KMS-11 (cell line): ENCODE data around the gene NKX3-2.
"Not testable (repeated sequence)": the region's sequence is repeated elsewhere in the genome, so short reads cannot be mapped to it uniquely, and the experiment has no call there.

Experiments
- H2AFZ ChIP-seq: fragments of 200-600 bp; sonication (generic); 2 replicates; pipeline ENCODE4 v1.6.1; 2016; ENCODE audit warnings: antibody characterized with exemption, mixed run types, low read depth
- H3K27ac ChIP-seq: fragments of 200-600 bp; sonication (generic); 2 replicates; pipeline ENCODE4 v1.6.1; 2016; ENCODE audit warnings: mild to moderate bottlenecking, mixed run types
- H3K27me3 ChIP-seq: fragments of 200-600 bp; sonication (generic); 2 replicates; pipeline ENCODE4 v1.6.1; 2017; ENCODE audit warnings: mild to moderate bottlenecking, low read depth, mixed run types, moderate library complexity; ENCODE audit not compliant: insufficient read depth
- H3K36me3 ChIP-seq: fragments of 200-600 bp; sonication (generic); 2 replicates; pipeline ENCODE4 v1.6.1; 2017; ENCODE audit warnings: mild to moderate bottlenecking, mixed run types; ENCODE audit not compliant: insufficient read depth
- H3K4me1 ChIP-seq: fragments of 200-600 bp; sonication (generic); 2 replicates; pipeline ENCODE4 v1.6.1; 2016; ENCODE audit warnings: mild to moderate bottlenecking, low read depth, mixed run types; ENCODE audit not compliant: poor library complexity, severe bottlenecking
- H3K4me2 ChIP-seq: fragments of 200-600 bp; sonication (generic); 2 replicates; pipeline ENCODE4 v1.7.0; 2016; ENCODE audit warnings: mild to moderate bottlenecking, mixed run types
- H3K4me3 ChIP-seq: fragments of 200-600 bp; sonication (generic); IDR thresholded peaks from 2 replicates; pipeline ENCODE4 v1.6.1; 2017; ENCODE audit warnings: low read depth, low read length, mixed read lengths; ENCODE audit not compliant: insufficient read depth
- H3K79me2 ChIP-seq: fragments of 200-600 bp; sonication (generic); 2 replicates; pipeline ENCODE4 v1.6.1; 2016; ENCODE audit warnings: low read depth, mixed run types; ENCODE audit not compliant: insufficient read depth
- H3K9ac ChIP-seq: fragments of 200-600 bp; sonication (generic); 2 replicates; pipeline ENCODE4 v1.6.1; 2016; ENCODE audit warnings: mild to moderate bottlenecking, mixed run types
- H4K20me1 ChIP-seq: fragments of 200-600 bp; sonication (generic); 2 replicates; pipeline ENCODE4 v1.6.1; 2016; ENCODE audit warnings: mild to moderate bottlenecking, mixed run types; ENCODE audit not compliant: insufficient read depth
- CTCF ChIP-seq: fragments of 200-600 bp; sonication (generic); conservative IDR thresholded peaks from 2 replicates; pipeline ENCODE4 v1.6.1; 2017; ENCODE audit warnings: low read depth, mild to moderate bottlenecking, antibody characterized with exemption, low read length, moderate library complexity, mixed read lengths

Gene NKX3-2

DNA sequence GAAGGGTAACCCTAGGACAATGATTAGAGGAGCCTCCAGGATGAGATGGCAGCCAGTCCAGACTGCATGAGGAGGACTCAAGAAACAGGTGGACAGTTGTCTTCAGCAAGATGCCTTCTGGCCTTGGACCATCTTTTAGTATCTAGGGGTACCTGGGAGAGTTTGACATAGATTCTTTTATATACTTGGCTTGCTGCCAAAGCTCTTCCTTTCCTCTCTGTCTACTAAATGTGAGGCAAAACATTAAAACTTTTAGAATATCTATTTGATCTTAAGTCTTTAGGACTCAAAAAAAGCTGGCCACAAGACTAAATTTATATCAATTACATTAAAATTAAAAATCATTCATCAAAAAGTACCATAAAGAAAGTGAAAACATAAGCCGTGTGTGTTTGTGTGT, 18.6 kb upstream of the NKX3-2 start:
- no peaks in the 10 kb centered on the region for H3K27me3 ChIP-seq
- no peak for TF ChIP-seq CTCF
- H3K27ac ChIP-seq: no peak overlapping the region
- H4K20me1 ChIP-seq: no peaks in the 10 kb centered on the region
- no peaks in the 10 kb centered on the region for H3K4me1 ChIP-seq
- H3K4me3 ChIP-seq: no peak overlapping the region
- H2AFZ ChIP-seq: no peak overlapping the region
- no peaks in the 10 kb centered on the region for H3K79me2 ChIP-seq
- H3K36me3 ChIP-seq: no peaks in the 10 kb centered on the region
- H3K9ac ChIP-seq: no peak overlapping the region
- no peak overlapping the region for H3K4me2 ChIP-seq

GRCh38 chr4:13561673-13562072, 17.4 kb upstream of the NKX3-2 start:
- Histone ChIP-seq H3K27ac (no peak overlapping the region), H3K4me1 (no peaks in the 10 kb centered on the region), H3K27me3 (no peaks in the 10 kb centered on the region), H3K4me2 (no peak overlapping the region), H3K79me2 (no peaks in the 10 kb centered on the region), H4K20me1 (no peaks in the 10 kb centered on the region), H3K4me3 (no peak overlapping the region), H3K36me3 (no peaks in the 10 kb centered on the region), H3K9ac (no peak overlapping the region), H2AFZ (no peak overlapping the region)
- TF ChIP-seq CTCF: no peak

DNA sequence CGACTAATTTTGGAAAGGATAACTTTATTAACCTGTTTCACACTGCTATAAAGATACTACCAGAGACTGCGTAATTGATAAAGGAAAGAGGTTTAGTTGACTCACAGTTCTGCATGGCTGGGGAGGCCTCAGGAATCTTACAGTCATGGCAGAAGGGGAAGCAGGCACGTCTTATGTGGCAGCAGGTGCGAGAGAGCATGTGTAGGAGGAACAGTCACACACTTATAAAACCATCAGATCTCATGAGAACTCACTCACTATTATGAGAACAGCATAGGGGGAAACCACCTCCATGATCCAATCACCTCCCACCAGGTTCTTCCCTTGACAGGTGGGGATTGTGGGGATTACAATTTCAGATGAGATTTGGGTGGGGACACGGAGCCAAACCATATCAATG, 15.8 kb upstream of the NKX3-2 start:
- H3K4me1 ChIP-seq, H3K4me2 ChIP-seq, H3K79me2 ChIP-seq, H3K36me3 ChIP-seq, H3K27ac ChIP-seq, H2AFZ ChIP-seq, H3K4me3 ChIP-seq, H4K20me1 ChIP-seq, H3K9ac ChIP-seq, H3K27me3 ChIP-seq: not testable (repeated sequence)

DNA sequence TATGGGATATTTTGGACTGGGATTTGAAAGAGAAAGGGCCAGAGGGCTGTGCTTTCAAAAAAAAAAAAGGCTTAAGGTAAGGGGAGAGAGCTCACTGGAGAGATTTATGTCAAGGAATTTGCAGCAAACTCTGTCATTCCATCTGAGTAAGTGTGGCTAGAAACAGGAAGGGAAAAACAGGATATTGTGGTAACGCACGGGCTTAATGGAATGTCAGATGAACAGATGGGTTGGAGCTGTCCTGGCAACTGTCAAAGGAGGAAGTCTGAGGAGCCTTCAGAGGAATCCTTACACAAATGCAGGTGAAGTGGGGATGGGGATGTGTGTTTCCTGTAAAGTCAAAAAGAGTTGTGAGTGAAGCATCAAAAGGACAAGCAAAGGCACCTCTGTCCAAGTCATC, 15.1 kb upstream of the NKX3-2 start:
- Histone ChIP-seq H3K27me3 (no peaks in the 10 kb centered on the region), H3K4me1 (no peaks in the 10 kb centered on the region), H2AFZ (no peak overlapping the region), H3K4me3 (no peak overlapping the region), H3K4me2 (no peak overlapping the region), H3K9ac (no peak overlapping the region), H3K27ac (no peak overlapping the region), H3K36me3 (no peaks in the 10 kb centered on the region), H3K79me2 (no peaks in the 10 kb centered on the region), H4K20me1 (no peaks in the 10 kb centered on the region)
- TF ChIP-seq CTCF: no peak

DNA sequence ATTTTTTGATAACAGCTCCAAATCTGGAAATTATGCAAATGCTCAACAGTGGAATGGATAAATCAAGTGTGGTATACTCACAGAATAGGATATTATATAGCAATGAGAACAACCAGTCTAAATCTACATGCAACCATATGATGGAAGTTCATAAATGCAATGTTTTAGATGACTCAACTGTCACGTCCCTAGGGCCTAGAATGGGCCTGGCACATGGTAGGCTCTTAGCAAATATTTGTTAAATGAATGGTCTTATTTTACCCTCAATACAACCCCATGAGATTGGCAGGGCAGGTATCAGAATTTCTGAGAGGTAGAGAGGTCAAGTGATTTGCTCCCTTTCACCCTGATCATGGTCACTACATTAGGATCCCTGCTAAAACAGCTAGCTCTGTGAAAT, 14.6 kb upstream of the NKX3-2 start:
- H3K27ac ChIP-seq: no peak overlapping the region
- H3K4me2 ChIP-seq: no peak overlapping the region
- H3K9ac ChIP-seq: no peak overlapping the region
- no peaks in the 10 kb centered on the region for H3K4me1 ChIP-seq
- H3K27me3 ChIP-seq: no peaks in the 10 kb centered on the region
- H3K79me2 ChIP-seq: no peaks in the 10 kb centered on the region
- no peak for TF ChIP-seq CTCF
- no peak overlapping the region for H2AFZ ChIP-seq
- no peaks in the 10 kb centered on the region for H4K20me1 ChIP-seq
- no peak overlapping the region for H3K4me3 ChIP-seq
- no peaks in the 10 kb centered on the region for H3K36me3 ChIP-seq
